HPDE6-E6E7 (cell line): ENCODE results near the gene RICTOR.
A peak's percentile ranks its signal among the peaks of the same experiment; 100 is the strongest.

ENCODE experiments used
- DNase-seq: peaks from one replicate; pipeline ENCODE4 v3.0.0; 2011; ENCODE audit warnings: missing footprints; ENCODE audit errors: extremely low spot score

RICTOR gene

DNA sequence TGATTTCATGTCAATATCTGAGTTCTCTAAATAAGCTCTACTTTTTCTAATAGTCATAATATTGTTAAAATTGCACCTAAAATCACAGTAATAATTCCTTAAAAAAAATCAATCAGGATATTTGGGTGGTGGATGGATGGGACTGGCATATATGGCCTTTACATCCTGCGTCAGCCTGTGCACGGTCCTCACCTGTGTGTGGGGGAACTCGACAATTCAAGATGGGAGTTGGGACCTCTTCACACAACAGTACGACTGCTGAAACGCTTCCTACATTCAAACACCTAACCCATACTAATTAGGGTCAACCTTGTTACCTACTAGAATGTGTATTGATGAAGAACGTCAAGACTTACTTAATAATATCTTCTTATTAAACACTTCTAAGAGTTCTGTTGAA is 137.9 kb downstream of the RICTOR start:
- DNase-seq = no peak

DNA sequence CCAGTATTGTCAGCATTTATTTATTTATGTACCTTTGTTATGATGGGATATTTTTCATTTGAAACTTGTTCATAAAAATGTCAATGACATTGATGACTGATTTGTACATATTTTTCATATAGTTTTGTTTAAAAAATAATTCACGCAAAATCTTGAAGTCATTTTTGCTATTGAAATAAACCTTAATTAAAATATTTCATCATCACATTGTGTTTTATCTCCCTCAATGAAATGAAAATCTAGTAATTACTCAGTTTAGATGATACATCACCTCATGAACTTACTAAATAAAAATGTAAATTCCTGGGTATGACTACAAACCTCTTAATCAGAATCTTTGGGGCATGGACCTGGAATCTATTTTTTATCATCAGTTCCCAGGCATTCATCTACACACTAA is 138.8 kb downstream of the RICTOR start:
- no peak for DNase-seq

DNA sequence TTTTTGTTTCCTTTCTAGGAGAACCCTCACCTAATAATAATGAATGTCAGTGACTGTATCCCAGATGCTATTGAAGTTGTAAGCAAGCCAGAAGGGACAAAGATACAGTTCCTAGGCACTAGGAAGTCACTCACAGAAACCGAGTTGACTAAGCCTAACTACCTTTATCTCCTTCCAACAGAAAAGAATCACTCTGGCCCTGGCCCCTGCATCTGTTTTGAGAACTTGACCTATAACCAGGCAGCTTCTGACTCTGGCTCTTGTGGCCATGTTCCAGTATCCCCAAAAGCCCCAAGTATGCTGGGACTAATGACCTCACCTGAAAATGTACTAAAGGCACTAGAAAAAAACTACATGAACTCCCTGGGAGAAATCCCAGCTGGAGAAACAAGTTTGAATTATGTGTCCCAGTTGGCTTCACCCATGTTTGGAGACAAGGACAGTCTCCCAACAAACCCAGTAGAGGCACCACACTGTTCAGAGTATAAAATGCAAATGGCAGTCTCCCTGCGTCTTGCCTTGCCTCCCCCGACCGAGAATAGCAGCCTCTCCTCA is 141.3 kb downstream of the RICTOR start:
- no peak for DNase-seq

DNA sequence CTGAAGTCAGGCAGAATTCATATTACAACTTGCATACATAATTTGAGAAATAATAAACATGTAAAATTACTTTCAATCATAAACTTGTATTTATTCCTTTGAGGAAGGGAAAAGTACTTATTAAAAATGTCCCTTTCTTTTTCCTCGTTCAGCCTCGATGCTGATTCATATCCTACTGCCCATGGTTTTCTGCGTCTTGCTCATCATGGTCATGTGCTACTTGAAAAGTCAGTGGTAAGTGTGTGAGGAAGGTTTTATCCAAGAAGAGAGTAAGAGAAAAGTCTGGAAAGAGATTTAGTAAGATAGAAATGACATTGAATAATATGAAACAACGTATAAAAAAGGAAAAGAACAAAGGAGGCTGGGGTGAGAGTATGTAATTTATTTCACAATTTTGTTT is 142.5 kb downstream of the RICTOR start:
- no peak for DNase-seq

DNA sequence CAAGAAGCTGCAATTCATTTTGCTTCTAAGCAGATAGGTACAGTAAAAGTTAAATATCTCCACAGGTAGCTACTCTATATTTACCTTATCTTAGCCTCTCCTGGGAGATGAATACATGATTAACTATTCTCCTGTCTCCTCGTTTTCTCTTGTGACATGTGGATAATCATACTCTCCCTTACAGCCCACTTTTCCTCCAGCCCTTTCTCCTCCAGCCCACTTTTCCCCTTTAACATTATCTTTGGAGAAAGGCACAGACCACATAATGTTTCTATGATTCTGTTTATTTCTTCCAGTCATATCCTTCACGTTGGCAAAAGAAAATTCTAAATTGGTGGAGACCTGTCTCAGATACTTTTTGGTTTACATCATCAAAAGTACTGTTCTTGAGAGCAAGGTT is 144.4 kb downstream of the RICTOR start:
- DNase-seq = no peak

DNA sequence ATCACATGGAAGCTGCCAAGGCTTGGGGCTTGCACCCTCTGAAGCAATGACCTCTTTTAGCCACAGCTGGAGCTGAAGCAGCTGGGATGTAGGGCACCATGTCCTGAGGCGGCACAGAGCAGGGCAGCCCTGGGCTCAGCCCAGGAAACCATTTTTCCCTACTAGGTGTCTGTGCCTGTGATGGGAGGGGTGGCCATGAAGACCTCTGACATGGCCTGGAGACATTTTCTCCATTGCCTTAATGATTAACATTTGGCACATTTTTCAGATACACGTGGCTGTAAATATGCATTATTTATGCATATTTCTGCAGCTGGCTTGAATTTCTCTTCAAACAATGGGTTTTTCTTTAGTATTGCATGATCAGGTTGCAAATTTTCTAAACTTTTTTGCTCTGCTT is 146.7 kb downstream of the RICTOR start:
- no peak for DNase-seq

DNA sequence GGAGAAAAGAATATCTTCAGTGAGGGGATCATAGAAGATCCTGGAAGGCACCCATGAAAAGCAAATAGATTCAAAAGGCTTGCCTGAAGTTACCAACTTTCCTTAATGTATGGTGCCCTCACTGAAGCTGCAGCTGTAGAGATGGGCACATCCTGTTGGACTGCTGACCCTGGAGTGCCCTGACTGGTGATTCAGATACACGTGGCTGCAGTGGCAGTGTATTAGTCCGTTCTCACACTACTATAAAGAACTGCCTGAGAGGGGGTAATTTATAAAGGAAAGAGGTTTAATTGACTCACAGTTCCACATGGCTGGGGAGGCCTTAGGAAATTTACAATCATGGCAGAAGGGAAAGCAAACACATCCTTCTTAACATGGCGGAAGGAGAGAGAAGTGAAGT is 148.1 kb downstream of the RICTOR start:
- DNase-seq = no peak

DNA sequence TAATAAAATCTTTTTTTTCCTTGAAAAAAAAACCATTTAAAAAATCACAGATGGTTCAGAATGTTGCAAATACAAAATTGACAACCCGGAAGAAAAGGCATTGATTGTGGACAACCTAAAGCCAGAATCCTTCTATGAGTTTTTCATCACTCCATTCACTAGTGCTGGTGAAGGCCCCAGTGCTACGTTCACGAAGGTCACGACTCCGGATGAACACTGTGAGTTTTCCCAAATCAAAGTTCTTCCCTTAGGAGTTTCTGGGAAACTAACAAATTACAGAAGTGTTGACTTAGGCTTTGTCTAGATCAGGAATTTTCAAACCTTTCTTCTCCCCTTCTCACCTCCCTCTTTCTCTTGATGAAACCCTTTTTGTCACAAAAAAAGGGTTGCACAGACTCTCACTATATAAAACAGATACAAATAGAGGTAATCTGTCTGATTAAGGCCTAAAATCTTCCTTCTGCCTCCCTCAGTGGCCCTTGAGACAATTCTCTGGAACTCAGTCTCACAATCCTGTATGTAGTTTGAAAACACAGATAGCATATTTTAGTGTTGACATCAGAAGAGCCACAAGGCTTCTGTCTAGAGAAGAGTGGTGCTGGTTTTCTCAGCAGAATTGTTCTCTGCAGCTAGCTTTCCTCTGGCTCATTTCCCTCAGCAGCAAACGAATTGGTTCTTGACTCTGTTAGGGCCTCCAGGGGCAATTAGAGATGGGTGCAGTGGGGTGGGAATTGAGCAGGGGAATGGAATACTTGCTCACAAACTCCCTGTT is 148.9 kb downstream of the RICTOR start:
- DNase-seq = no peak

DNA sequence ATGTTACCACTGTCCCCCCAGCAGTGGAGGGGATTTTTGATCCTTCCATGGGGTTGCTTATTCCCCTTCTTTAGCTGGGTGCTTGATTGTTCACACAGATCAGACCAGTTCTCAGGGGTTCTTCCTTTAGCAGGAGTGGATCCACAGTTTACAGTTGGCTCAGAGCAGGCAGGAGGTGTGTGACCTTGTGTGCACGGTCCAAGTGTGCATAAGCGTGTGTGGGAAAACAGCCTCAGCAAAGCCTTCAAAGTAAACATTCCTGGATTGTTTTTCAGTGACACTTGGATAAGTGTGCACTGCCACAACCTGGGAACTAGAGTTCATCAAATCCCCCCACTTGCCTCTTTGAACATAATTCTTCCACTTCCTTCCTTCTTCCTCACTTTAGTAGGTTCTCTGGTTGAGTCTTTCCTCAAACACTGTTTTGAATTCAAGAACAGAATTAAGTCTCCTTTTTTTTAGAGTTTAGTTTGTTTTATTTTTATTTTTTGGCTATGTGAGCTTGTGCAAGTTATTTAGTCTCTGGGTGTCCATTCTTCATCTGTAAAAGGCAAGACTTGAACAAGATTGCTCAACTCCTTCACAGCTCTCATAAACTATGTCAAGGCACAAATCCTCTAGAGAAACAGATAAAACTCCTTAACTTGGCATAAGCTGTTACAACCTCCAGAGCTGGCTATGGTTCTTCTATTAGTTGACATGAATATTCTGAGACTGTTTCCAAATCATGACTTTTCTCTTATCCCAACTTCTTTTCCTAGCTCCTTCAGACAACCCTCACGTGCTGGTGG is 150.3 kb downstream of the RICTOR start:
- DNase-seq = no peak

DNA sequence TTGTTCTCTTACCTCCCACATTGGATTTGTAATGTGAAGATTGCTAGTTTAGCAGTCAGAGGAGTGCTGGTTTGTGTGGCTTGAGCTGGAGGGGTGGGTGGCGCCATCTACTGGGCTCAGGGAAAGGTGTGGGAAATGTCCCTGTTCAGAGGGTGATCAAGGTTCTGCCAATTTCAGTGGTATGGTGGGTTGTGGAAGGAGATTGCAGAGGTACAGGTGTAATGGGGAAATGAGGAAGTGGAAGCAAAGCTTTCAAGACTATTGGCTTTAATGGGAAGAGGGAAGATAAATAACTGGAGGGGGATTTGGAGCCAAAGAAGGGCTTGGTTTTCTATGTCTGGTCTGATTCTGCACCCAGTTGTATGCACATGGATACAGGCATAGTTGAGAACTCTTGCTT is 152.0 kb downstream of the RICTOR start:
- peak; percentile 54 for DNase-seq

DNA sequence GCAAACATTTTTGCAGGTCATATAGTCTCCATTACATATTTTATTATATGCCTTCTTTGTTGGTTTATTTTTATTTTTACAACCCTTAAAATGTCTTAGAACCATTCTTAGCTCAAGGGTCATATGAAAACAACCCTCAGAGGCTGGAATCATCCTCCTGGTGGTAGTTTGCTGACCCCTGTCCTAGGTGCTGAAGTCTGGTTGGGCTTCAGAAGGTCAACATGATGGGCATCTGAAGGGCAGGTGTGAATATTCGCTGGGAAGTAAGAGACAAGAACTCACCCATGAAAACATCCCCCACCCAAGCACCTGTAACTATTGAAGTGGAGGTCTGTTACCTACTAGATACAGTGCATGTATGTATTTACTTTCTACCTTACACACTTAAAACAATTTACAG is 153.0 kb downstream of the RICTOR start:
- no peak for DNase-seq

DNA sequence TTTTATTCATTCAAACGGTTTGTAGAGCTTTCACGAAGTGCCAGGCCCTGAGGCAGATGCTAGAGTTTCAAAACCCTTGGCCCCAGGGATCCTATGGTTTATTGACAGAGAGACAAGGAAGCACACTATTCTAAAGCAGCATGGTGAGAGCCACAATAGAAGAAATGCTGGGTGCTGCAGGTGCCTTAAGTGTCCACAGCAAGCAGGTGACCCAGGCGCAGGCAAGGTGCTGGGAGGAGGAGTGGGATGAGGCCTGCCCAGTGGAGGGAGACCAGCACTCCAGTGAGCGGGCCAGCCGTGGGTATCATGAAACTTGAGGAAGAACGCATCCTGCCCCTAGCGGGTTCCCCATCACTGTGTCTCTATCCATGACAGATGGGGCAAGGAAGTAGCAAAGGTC is 157.4 kb downstream of the RICTOR start:
- DNase-seq = no peak

DNA sequence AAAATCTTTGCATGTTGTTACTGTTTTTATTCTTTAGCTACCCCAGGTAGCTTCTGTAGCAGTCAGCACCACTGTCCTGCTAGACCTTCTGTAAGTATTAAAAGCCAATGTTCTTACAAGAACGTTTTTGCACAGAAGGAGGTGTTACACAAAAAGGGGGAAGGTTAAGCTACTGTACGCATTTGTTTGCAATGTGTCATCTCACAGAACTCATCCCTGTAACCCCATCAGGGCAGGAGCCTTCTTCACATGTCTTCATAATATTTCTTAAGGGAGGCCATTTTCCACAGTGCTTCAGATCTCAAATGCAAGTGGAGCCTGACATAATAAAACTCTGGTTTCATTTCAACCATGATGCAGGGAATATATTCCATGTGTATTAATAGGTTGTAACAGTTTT is 160.5 kb downstream of the RICTOR start:
- no peak for DNase-seq

DNA sequence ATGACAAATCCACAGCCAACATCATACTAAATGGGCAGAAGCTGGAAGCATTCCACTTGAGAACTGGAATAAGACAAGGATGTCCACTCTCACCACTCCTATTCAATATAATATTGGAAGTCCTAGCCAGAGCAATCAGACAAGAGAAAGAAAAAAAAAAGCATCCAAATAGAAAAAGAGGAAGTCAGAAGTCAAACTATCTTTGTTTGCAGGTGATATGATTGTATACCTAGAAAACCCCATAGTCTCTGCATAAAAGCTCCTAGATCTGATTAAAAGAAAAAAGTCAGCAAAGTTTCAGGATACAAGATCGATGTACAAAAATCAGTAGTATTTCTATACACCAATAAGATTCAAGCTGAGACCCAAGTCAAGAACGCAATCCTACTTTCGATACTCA is 162.3 kb downstream of the RICTOR start:
- DNase-seq = no peak

DNA sequence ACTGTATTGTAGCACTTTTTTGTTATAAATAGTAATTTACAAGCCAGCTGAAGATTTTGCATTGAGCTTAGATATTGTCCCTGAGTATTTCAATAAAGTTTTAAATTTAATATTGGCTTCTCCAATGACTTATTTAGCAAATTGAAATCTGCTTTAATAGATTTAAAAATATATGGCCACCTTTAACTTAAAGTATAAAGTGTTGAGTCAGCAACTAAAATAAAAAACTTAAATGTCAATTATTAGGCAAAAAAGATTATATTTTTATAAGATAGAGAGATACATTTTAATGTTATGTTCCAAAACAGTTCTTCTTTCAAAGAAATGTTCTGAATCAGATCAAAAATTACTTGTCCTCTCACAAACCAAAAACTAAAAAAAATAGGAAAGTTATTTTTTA is 167.7 kb downstream of the RICTOR start:
- no peak for DNase-seq

DNA sequence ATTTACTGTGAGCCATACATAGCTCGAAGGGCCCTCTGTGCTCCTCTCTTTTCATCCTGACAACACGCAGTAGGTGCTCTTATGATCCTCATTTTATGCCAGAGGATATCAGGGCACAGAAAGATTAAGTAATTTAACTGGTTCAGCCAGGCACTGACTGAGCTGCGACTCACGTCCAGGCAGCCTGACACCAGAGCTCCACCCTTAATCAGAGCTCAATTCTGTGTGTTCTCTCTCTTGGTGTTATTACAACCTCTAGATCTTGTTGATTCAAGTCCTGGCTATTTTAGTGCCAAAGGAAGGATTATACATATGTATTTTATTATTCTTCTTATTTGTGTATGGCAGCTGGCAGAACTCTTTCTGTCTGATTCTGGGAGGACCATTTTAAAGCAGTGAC is 168.7 kb downstream of the RICTOR start:
- peak; percentile 49 for DNase-seq

DNA sequence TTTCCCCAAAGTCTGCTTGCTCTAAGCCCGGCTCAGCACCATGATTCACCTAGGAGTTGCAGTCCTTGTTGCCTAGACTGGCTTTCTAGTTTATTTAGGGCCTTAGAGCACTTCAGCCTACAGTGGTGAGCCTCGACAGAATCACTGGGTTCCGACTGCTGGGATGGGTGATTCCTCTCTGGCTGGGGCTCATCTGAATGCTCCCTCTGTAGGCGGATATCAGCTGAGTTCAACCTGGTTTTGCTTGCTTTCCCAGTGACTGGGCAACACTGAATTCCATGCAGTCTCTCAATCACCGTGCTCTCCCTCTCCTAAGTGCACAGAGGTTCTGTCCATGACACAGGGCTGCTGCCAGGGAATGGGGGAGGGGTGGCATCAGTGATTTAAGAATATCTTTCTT is 174.3 kb downstream of the RICTOR start:
- no peak for DNase-seq

DNA sequence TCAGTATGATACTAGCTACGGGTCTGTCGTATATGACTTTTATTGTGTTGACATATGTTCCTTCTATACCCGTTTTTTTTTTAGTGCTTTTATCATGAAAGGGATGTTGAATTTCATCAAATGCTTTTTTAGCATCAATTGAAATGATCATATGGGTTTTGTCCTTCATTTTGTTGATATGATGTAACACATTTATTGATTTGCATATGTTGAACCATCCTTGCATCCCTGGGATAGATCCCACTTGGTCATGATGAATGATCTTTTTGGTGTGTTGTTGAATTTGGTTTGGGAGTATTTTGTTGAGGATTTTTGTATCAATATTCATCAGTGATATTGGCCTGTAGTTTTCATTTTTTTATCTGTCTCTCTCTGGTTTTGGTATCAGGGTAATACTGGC is 177.4 kb downstream of the RICTOR start:
- DNase-seq = no peak

DNA sequence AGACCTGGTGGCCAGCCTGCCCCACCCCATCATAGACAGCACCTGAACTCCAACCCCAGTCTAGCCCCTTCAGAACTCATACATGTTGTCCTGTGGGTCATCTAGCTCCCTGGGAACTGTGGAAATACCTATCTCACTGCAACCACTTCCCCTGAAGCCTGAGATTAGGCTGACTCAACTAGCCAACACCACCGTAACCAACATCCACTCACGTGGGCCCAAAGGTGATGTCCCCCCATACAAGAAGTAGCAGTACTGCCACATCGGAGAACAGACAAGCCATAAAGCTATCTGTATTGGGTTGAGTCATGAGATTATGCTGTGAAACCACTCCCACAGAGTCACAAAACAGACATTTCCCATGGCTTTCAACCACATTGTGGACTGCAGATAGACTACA is 181.8 kb downstream of the RICTOR start:
- DNase-seq = no peak

DNA sequence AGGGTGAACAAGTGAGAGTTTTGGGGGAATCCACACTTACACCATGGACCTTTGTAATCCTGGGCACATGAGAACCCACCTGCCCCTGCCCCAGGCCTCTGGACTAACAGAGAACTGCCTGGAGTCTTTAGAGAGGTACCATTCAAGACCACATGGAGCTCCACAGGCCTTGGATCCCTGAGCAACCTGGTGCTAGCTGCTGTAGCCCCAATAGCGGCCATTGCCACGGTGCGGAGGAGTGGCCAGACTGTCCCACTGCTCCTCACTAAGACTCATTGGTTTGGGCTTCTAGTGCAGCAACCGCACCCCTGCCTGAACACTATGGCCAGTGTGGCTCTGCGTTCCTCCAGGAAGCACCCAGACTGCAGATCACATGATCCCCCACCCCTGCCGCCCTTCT is 182.6 kb downstream of the RICTOR start:
- DNase-seq = no peak

DNA sequence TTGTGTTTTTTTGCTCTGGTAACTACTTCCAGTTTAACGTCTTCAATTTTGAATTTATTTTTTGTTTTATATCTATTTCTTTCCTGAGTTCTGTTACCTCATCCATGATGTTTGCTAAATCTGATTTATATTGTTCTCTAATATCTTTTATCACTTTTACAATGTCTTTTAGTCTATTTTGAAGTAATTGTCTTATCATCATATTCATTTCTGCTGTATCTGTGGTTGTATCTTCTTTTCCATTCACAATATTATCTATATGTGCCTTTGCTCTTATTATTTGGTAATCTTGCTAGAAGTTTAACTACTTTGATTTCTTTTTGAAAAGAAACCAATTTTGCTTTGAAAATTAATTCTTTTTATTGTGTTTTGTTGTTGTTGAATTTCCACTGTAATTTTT is 184.8 kb downstream of the RICTOR start:
- no peak for DNase-seq

DNA sequence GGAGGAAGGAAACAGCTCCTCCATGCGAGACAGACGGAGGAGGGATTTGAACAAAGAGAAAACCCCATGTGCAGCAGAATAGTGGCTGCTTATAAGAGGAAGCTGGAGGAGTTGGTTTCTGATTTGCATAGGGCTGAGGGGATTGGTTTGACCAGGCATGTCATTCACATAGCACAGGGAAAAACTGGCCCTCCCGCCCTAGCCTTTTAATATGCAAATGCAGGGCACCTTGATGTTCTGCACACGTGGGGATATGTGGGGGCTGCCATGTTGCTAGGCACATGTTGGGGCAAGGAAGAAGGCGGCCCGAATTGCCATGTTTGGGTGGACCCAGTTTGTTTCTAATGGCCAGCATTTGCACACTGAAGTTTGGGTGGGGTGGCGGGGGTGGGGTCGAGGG is 186.2 kb downstream of the RICTOR start:
- DNase-seq = no peak
